ENCODE measurements around the gene UGT1A8. TPM values are rescaled to one million over a fixed set of nuclear protein-coding genes. Genes with fewer than 3 reads are reported as not detected.

The UGT1A8 gene
- total and polyA plus RNA-seq, 2 donors (not counting 3 experiments of a cell fraction or from before 2014, with no cell fraction given), result not detected

- no TSS peak for BruUV-seq (replicated peaks)
- Histone ChIP-seq H3K4me1 (ENCODE audit: control insufficient read depth, extremely low read depth, insufficient read depth, low read length) (peaks cover 17% of the 10 kb centered on the region), H4K20me1 (replicated peaks; ENCODE audit: control insufficient read depth, extremely low read depth, insufficient read depth, low read length) (no peaks in the 10 kb centered on the region), H3K36me3 (ENCODE audit: control insufficient read depth in 2 of 2, extremely low read depth in 1 of 2, insufficient read depth in 2 of 2, low read length in 2 of 2) (no peaks in the 10 kb centered on the region), H3K27ac (ENCODE audit: insufficient read depth, low read depth, low read length) (no peak overlapping the region), H3K9ac (replicated peaks; ENCODE audit: extremely low read depth, insufficient read depth, low read length) (no peak overlapping the region), H3K79me2 (ENCODE audit: control insufficient read depth, insufficient read depth, low read length) (no peaks in the 10 kb centered on the region), H3K9me1 (replicated peaks; ENCODE audit: control insufficient read depth, extremely low read depth, insufficient read depth, low read length) (no peaks in the 10 kb centered on the region), H3K27me3 (ENCODE audit: control insufficient read depth in 2 of 2, insufficient read depth in 2 of 2, low read length in 2 of 2) (no peaks in the 10 kb centered on the region), H3K4me2 (ENCODE audit: insufficient read depth, low read length) (no peak overlapping the region), H3K9me3 (replicated peaks; ENCODE audit: control insufficient read depth, insufficient read depth, low read length) (no peaks in the 10 kb centered on the region), H2AFZ (ENCODE audit: low read depth, low read length) (no peak overlapping the region), H3K4me3 (replicated peaks in 1 of 3; ENCODE audit: insufficient read depth in 1 of 3, low read depth in 1 of 3, low read length in 3 of 3) (no peak overlapping the region)
- POLR2A ChIA-PET, result no interaction called here
- DNase-seq (ENCODE audit: low read depth, low spot score), result peak; percentile 45
- CTCF ChIA-PET, result interaction anchor here (1.5 kb wide), 1 partner anchor 21 kb away, joined by 4 read pairs; no protein-coding TSS in a partner anchor
- no peak for TF ChIP-seq POLR2A (IDR thresholded peaks at IDR 0.05; ENCODE audit: low read depth, low read length)
- no peak for TF ChIP-seq POLR2AphosphoS5 (IDR thresholded peaks at IDR 0.05; ENCODE audit: insufficient read depth, low read depth, low read length)
- no peak for TF ChIP-seq GATA2 (IDR thresholded peaks at IDR 0.05; ENCODE audit: insufficient read depth, insufficient read length, low read depth, low read length)
- no peak for TF ChIP-seq MYC (IDR thresholded peaks at IDR 0.05; ENCODE audit: low read depth, low read length)
- no peak for TF ChIP-seq MAX (IDR thresholded peaks at IDR 0.05; ENCODE audit: insufficient read depth, insufficient read length)
- TF ChIP-seq CTCF (IDR thresholded peaks at IDR 0.05; ENCODE audit: extremely low read depth in 1 of 2, insufficient read depth in 1 of 2, low read depth in 1 of 2, low read length in 2 of 2), result no peak
- no peak for TF ChIP-seq JUN (IDR thresholded peaks at IDR 0.05; ENCODE audit: borderline replicate concordance, insufficient read depth, insufficient read length, low read depth)
- TF ChIP-seq FOS (IDR thresholded peaks at IDR 0.05; ENCODE audit: borderline replicate concordance, insufficient read depth, low read length), result no peak
- TF ChIP-seq EZH2 (IDR thresholded peaks at IDR 0.05; ENCODE audit: borderline replicate concordance, low read depth, low read length, severe bottlenecking), result no peak
- FAIRE-seq, result no peak
- intact Hi-C loops (cut with micrococcal nuclease) (no loop called here), dilution Hi-C loops (cut with MboI; ENCODE audit: extremely low pct_ligation_motif_present, low sequenced_read_pairs) (no loop called here)
Observed at GRCh38 chr2:233690444-233690843, 73.0 kb downstream of the UGT1A8 start.

All from endothelial cell of umbilical vein (primary cell).